Measurements from ENCODE around the gene FGD6.

GRCh38 chr12:95073698-95074520, 143.4 kb downstream of the FGD6 start:
- TF ChIP-seq ZNF274 (IDR thresholded peaks at IDR 0.05; ENCODE audit: low read depth, low read length) (no peak), YY1 (IDR thresholded peaks at IDR 0.05; ENCODE audit: insufficient read depth, insufficient read length) (no peak)

Measured in NT2/D1 (cell line).